GM12878 (cell line): ENCODE results near the gene C17orf107. TPM values are rescaled to one million over a fixed set of nuclear protein-coding genes. Genes with fewer than 3 reads are reported as not detected.

ENCODE experiments used
- ATAC-seq: fragments of 200-7000 bp; cut with Tn5 transposase; 3 replicates; pipeline ENCODE4 v1.9.1; 2020; ENCODE audit warnings: mild to moderate bottlenecking, moderate library complexity
- BruUV-seq: library from RNA; stranded (reverse); fragments of 400-500 nt; replicated peaks from 2 replicates; lab custom pipeline; 2021; lab: Mats Ljungman, UMichigan
- CTCF ChIA-PET: fragments of 300-600 bp; sonication (Branson Sonifier 250); formaldehyde crosslinking; extraction: SDS; loops from one replicate; lab custom pipeline; 2021; ENCODE audit warnings: inconsistent platforms; lab: Yijun Ruan, JAX
- POLR2A ChIA-PET: fragments of 350-600 bp; formaldehyde crosslinking; extraction: SDS; loops from one replicate; lab custom pipeline; 2021; ENCODE audit warnings: inconsistent platforms; lab: Charles Lee
- RAD21 ChIA-PET: fragments of 300-600 bp; sonication (Branson Sonifier 250); formaldehyde crosslinking; loops from one replicate; lab custom pipeline; 2023; ENCODE audit warnings: antibody characterized with exemption; ENCODE audit not compliant: unreplicated experiment; lab: Charles Lee
- SMC1A ChIA-PET: fragments of 300-600 bp; sonication (Branson Sonifier 250); formaldehyde crosslinking; loops from one replicate; lab custom pipeline; 2023; ENCODE audit not compliant: unreplicated experiment, uncharacterized antibody; lab: Charles Lee
- DNase-seq: peaks from one replicate; pipeline ENCODE4 v3.0.0-alpha.2; 2011; ENCODE audit warnings: low read depth, low spot score
- FAIRE-seq: peaks from 3 replicates; lab custom pipeline; 2011; peaks lifted over from hg19 to GRCh38; lab: Jason Lieb, UNC
- H2AFZ ChIP-seq: 2 replicates; pipeline ENCODE4 v1.6.0; 2011; ENCODE audit warnings: low read depth, low read length, control low read depth; ENCODE audit not compliant: control insufficient read depth
- H3K27ac ChIP-seq: 2 replicates; pipeline ENCODE4 v1.5.1; 2011; ENCODE audit warnings: control low read depth; ENCODE audit not compliant: control insufficient read depth, insufficient read depth
- H3K27me3 ChIP-seq, 2 experiments: replicated peaks in 1 of 2; 2 replicates each; pipeline versions ENCODE4 v1.6.0 to v1.6.1; 2011; ENCODE audit warnings: low read length in 1 of 2; ENCODE audit not compliant: control insufficient read depth in 2 of 2, insufficient read depth in 2 of 2
- H3K36me3 ChIP-seq, 2 experiments: 2 replicates each; pipeline ENCODE4 v1.5.1; 2011; ENCODE audit warnings: low read length in 1 of 2; ENCODE audit not compliant: control insufficient read depth in 2 of 2, insufficient read depth in 2 of 2
- H3K4me1 ChIP-seq: 2 replicates; pipeline ENCODE4 v1.6.1; 2011; ENCODE audit warnings: mild to moderate bottlenecking, low read length, moderate library complexity, mixed read lengths; ENCODE audit not compliant: control insufficient read depth, insufficient read depth
- H3K4me2 ChIP-seq: 2 replicates; pipeline ENCODE4 v1.6.0; 2011; ENCODE audit warnings: control low read depth; ENCODE audit not compliant: control insufficient read depth, insufficient read depth
- H3K4me3 ChIP-seq: fragments of 200-600 bp; sonication (generic); 2 replicates; pipeline ENCODE4 v1.5.1; 2016
- H3K79me2 ChIP-seq: 2 replicates; pipeline ENCODE4 v1.6.0; 2011; ENCODE audit warnings: low read length; ENCODE audit not compliant: control insufficient read depth, insufficient read depth
- H3K9ac ChIP-seq: 2 replicates; pipeline ENCODE4 v1.8.0; 2011; ENCODE audit warnings: low read length, control low read depth, mixed read lengths; ENCODE audit not compliant: control insufficient read depth, insufficient read depth
- H3K9me3 ChIP-seq: replicated peaks from 3 replicates; pipeline ENCODE4 v1.5.1; 2011; ENCODE audit warnings: mild to moderate bottlenecking, low read length; ENCODE audit not compliant: control insufficient read depth, insufficient read depth
- H4K20me1 ChIP-seq: 2 replicates; pipeline ENCODE4 v1.6.0; 2011; ENCODE audit not compliant: control insufficient read depth, insufficient read depth
- BACH1 ChIP-seq: fragments of 450-650 bp; IDR thresholded peaks from 2 replicates; pipeline ENCODE4 v1.6.1; 2017; ENCODE audit warnings: mild to moderate bottlenecking, borderline replicate concordance
- CBFB ChIP-seq: IDR thresholded peaks from 2 replicates; pipeline ENCODE4 v1.6.1; 2016; ENCODE audit warnings: antibody characterized with exemption, low read depth
- CBX3 ChIP-seq: fragments of 200-600 bp; sonication (generic); IDR thresholded peaks from 2 replicates; pipeline ENCODE4 v1.6.1; 2016; ENCODE audit warnings: low read depth, borderline replicate concordance
- CREM ChIP-seq: IDR thresholded peaks from 2 replicates; pipeline ENCODE4 v1.6.1; 2014; ENCODE audit warnings: antibody characterized with exemption, low read depth
- NR2C1 ChIP-seq: fragments of 450-650 bp; IDR thresholded peaks from 2 replicates; pipeline ENCODE4 v1.6.1; 2017; ENCODE audit warnings: antibody characterized with exemption, mild to moderate bottlenecking, moderate library complexity
- NRF1 ChIP-seq: conservative IDR thresholded peaks from 2 replicates; pipeline ENCODE4 v1.6.1; 2011; ENCODE audit warnings: mild to moderate bottlenecking, low read depth, low read length, improper control_type of control experiment
- PAX5 ChIP-seq: IDR thresholded peaks from 2 replicates; pipeline ENCODE4 v1.6.1; 2011; ENCODE audit warnings: low read depth, low read length, borderline replicate concordance
- POU2F2 ChIP-seq: IDR thresholded peaks from 3 replicates; pipeline ENCODE4 v1.6.1; 2011; ENCODE audit warnings: low read depth, mild to moderate bottlenecking, low read length, borderline replicate concordance
- PRDM15 ChIP-seq: fragments of 450-650 bp; formaldehyde crosslinking; IDR thresholded peaks from 2 replicates; pipeline ENCODE4 v1.4.0; 2020; ENCODE audit warnings: mild to moderate bottlenecking, moderate library complexity
- RAD21 ChIP-seq: IDR thresholded peaks from 2 replicates; pipeline ENCODE4 v1.6.1; 2011; ENCODE audit warnings: mild to moderate bottlenecking, low read depth, low read length, moderate library complexity; ENCODE audit not compliant: insufficient read depth
- RAD51 ChIP-seq: fragments of 450-650 bp; IDR thresholded peaks from 2 replicates; pipeline ENCODE4 v1.6.1; 2016; ENCODE audit warnings: moderate library complexity, mild to moderate bottlenecking, inconsistent platforms
- RUNX3 ChIP-seq: IDR thresholded peaks from 2 replicates; pipeline ENCODE4 v1.6.1; 2012; ENCODE audit warnings: low read length, inconsistent platforms
- YY1 ChIP-seq: IDR thresholded peaks from 2 replicates; pipeline ENCODE4 v1.6.1; 2011; ENCODE audit warnings: low read depth, mild to moderate bottlenecking, low read length
- ZNF207 ChIP-seq: fragments of 450-650 bp; IDR thresholded peaks from 2 replicates; pipeline ENCODE4 v1.6.1; 2014; ENCODE audit warnings: antibody characterized with exemption, mild to moderate bottlenecking, borderline replicate concordance
- ZNF24 ChIP-seq: fragments of 450-650 bp; IDR thresholded peaks from 2 replicates; pipeline ENCODE4 v1.6.1; 2017; ENCODE audit warnings: antibody characterized with exemption, mild to moderate bottlenecking
- WGBS: methylation state at CpG from one replicate; pipeline ENCODE4 v1.1.6; 2016; ENCODE audit warnings: low lambda C conversion rate; ENCODE audit not compliant: insufficient replicate concordance, insufficient coverage; ENCODE audit errors: missing lambda C conversion rate; 5-methylcytosine and 5-hydroxymethylcytosine counted together
- in situ Hi-C: fragments of 300-500 bp; cut with MboI; formaldehyde crosslinking; loops from 9 replicates; pipeline ENCODE4 v1.14.3; 2018; ENCODE audit warnings: mixed read lengths
- intact Hi-C: fragments of 100-400 bp; cut with micrococcal nuclease; formaldehyde crosslinking; loops from one replicate; pipeline ENCODE4 v1.14.2; 2022; ENCODE audit not compliant: unreplicated experiment
- polyA plus RNA-seq, 11 experiments: library from polyadenylated mRNA; depleted of rRNA in 4 of 11; unstranded in 6 of 11; stranded (reverse) in 5 of 11; fragments of >200 nt; fragmentation: Nextera tagmentation in 4 of 11; fragmentation: Illumina TruSeq in 1 of 11; extraction: Ambion mirVana in 4 of 11; extraction: Trizol in 1 of 11; gene quantifications; 1 replicate in 1 of 11; 2 replicates in 10 of 11; pipeline versions ENCODE4 v1.2.1 to v1.2.3, GENCODE V29; 2011 to 2016; ENCODE audit warnings: inconsistent platforms in 2 of 11, missing spikeins in 2 of 11, low read depth in 1 of 11
- total RNA-seq, 4 experiments: library from RNA; depleted of rRNA in 3 of 4; stranded (reverse); fragments of >200 nt in 3 of 4; fragmentation: Illumina TruSeq in 1 of 4; extraction: Trizol in 1 of 4; gene quantifications; 2 replicates each; pipeline versions ENCODE4 v1.2.1 to v1.2.3, GENCODE V29; 2013 to 2021
- TF ChIP-seq, protein P1 (sequence below): fragments of 450-650 bp; IDR thresholded peaks from 2 replicates; pipeline ENCODE4 v1.6.1; 2017; ENCODE audit warnings: mild to moderate bottlenecking, moderate library complexity
- TF ChIP-seq, protein P2 (sequence below): IDR thresholded peaks from 2 replicates; pipeline ENCODE4 v1.6.1; 2011; ENCODE audit warnings: low read depth, mild to moderate bottlenecking, low read length, moderate library complexity, borderline replicate concordance; ENCODE audit errors: extremely low read depth

C17orf107 gene
- total and polyA plus RNA-seq, 10 of the 15 experiments (the other 5 are each of a cell fraction or from before 2014, with no cell fraction given): 0.05 to 0.46 (median 0.11) TPM; not detected in 3

GRCh38 chr17:4856937-4857314, 42.4 kb upstream of the C17orf107 start:
- no peak for TF ChIP-seq PRDM15 (CRISPR knock-in tag)
- no peak for TF ChIP-seq YY1
- no peak for TF ChIP-seq NR2C1
- no peak for TF ChIP-seq ZNF24
- no peak for TF ChIP-seq CREM
- no peak for TF ChIP-seq RAD51
- TF ChIP-seq POU2F2: no peak
- no peak for TF ChIP-seq CBX3
- TF ChIP-seq, protein P1, sequence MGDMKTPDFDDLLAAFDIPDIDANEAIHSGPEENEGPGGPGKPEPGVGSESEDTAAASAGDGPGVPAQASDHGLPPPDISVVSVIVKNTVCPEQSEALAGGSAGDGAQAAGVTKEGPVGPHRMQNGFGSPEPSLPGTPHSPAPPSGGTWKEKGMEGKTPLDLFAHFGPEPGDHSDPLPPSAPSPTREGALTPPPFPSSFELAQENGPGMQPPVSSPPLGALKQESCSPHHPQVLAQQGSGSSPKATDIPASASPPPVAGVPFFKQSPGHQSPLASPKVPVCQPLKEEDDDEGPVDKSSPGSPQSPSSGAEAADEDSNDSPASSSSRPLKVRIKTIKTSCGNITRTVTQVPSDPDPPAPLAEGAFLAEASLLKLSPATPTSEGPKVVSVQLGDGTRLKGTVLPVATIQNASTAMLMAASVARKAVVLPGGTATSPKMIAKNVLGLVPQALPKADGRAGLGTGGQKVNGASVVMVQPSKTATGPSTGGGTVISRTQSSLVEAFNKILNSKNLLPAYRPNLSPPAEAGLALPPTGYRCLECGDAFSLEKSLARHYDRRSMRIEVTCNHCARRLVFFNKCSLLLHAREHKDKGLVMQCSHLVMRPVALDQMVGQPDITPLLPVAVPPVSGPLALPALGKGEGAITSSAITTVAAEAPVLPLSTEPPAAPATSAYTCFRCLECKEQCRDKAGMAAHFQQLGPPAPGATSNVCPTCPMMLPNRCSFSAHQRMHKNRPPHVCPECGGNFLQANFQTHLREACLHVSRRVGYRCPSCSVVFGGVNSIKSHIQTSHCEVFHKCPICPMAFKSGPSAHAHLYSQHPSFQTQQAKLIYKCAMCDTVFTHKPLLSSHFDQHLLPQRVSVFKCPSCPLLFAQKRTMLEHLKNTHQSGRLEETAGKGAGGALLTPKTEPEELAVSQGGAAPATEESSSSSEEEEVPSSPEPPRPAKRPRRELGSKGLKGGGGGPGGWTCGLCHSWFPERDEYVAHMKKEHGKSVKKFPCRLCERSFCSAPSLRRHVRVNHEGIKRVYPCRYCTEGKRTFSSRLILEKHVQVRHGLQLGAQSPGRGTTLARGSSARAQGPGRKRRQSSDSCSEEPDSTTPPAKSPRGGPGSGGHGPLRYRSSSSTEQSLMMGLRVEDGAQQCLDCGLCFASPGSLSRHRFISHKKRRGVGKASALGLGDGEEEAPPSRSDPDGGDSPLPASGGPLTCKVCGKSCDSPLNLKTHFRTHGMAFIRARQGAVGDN: no peak
- TF ChIP-seq RAD21: no peak
- TF ChIP-seq CBFB: no peak
- TF ChIP-seq ZNF207: no peak
- TF ChIP-seq, protein P2, sequence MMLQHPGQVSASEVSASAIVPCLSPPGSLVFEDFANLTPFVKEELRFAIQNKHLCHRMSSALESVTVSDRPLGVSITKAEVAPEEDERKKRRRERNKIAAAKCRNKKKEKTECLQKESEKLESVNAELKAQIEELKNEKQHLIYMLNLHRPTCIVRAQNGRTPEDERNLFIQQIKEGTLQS: no peak
- TF ChIP-seq BACH1: no peak
- no peak for TF ChIP-seq RUNX3
- TF ChIP-seq NRF1: no peak
- no peak for TF ChIP-seq PAX5
- FAIRE-seq: no peak
- CTCF ChIA-PET: no interaction called here
- WGBS: 100% methylated on average over 7 of the region's 7 CpGs
- no peak for ATAC-seq
- Histone ChIP-seq H3K27me3 (no peaks in the 10 kb centered on the region), H3K4me2 (no peak overlapping the region), H3K79me2 (no peaks in the 10 kb centered on the region), H3K36me3 (peaks cover 1 to 3% of the 10 kb centered on the region in 2 experiments; a peak in 3 of 4 replicates), H2AFZ (no peak overlapping the region), H3K9ac (no peak overlapping the region), H3K4me1 (no peaks in the 10 kb centered on the region), H3K27ac (no peak overlapping the region), H3K9me3 (no peaks in the 10 kb centered on the region), H4K20me1 (no peaks in the 10 kb centered on the region), H3K4me3 (no peak overlapping the region)
- SMC1A ChIA-PET: interaction anchor here (1.1 kb wide), 1 partner anchor 108 kb away, joined by 3 read pairs; no protein-coding TSS in a partner anchor
- RAD21 ChIA-PET: no interaction called here
- in situ Hi-C loops (no loop called here), intact Hi-C loops (no loop called here)
- DNase-seq: no peak
- TSS peak; percentile 65 for BruUV-seq
- POLR2A ChIA-PET: no interaction called here
